HG03342 (cell line): ENCODE data around the gene ANO4.
"Not testable (repeated sequence)": the region's sequence is repeated elsewhere in the genome, so short reads cannot be mapped to it uniquely, and the experiment has no call there.

Experiments used
- ATAC-seq: cut with Tn5 transposase; IDR thresholded peaks from one replicate; pipeline ENCODE4 v1.9.1; 2021; ENCODE audit warnings: mild to moderate bottlenecking, moderate library complexity; ENCODE audit not compliant: unreplicated experiment

Gene ANO4

GRCh38 chr12:101038289-101038871 is 243.8 kb downstream of the ANO4 start:
- ATAC-seq = no peak

DNA sequence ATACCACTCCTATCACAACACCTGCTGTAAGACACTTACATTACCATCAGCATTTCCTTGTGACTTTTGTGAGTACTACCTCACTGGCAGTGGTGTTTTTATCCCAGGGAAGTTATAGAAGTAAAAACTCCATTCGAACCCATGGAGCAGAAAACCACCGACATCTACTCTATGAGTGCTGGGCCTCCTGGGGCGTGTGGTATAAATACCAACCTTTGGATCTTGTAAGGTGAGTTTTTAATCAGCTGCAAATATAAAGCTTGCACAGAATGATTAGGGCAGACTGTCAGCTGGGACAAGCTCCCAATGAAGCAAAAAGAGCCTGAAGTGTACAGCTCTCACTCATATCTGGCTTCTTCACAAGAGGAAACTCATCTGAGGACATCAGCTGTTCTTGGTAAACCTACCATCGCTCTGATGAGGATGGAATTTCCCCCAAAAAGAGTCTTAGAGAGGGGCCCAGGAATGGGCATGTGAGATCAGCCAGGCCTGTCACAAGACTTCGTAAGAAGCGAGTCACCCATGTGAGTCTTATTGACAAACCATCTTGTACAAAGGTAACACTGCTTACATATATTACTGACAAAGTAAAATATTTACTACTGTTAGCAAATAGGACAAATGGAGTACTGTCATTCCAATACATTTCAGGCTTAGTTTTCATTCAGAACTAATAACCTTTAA is 245.4 kb downstream of the ANO4 start:
- no peak for ATAC-seq

DNA sequence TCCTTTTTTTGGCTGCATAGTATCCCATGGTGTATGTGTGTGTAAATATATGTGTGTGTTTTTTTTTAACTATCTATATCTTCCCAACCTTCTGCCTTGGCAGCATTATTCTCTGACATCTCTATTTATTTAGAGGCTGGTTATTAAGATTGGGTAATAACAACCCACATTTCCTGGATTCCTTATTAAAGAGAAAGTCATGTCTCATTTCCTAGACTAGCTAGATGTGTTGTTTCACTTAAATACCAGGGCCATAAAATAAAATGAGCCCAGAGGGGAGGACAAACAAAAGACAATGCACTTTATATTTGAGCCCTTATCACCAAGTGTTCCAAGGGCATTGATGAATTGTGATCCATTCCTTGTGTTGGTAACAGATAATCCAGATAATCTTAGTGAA is 246.4 kb downstream of the ANO4 start:
- ATAC-seq = no peak

GRCh38 chr12:101042211-101042610 is 247.6 kb downstream of the ANO4 start:
- ATAC-seq = no peak

- ATAC-seq = no peak
These were observed 250.0 kb downstream of the ANO4 start for GRCh38 chr12:101044512-101045059.

DNA sequence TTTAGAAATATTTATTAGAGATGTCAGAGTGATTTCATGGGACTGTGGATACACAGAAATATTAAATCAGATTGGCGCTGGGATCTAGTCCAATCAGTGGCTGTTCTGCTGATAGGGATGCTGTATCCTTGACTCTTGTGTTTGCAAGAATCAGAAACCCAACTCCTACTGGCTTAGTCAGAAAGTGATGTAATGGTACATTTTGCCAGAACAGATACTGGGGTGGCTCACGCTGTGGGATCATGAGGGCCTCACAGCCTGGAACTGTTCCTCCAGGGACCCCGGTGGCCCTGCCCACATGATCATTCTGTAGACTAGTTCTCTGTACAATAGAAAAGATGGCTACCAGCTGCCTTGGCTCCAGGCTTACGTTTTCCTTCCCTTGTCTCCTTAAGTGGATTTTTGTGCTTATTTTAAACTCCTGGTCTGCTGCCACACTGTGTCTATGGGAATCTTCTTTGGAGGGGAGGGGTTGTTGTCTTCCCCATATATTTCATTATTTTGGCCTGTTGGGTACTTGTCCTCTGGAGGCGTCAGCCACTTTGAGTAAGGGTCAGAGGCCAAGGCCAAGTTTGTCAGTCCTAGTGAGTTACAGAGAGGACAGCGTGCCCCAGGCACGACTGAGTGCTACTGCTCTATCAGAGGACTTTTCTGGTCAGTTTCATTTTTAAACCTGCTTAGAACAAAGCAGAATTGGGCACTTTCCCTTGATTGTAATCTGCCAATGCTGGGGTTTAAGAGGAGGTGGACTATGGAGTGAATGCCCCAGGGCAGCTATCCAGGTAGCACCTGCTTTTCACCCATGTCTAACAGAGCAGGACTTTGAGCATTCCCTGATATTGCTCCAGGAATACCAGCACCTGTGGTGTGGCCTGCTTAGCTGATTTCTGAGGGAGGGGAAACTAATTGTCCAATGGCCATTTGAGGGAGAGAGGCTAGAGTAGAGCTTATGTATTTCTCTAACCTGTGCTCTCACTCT is 251.2 kb downstream of the ANO4 start:
- ATAC-seq = no peak

- no peak for ATAC-seq
These were observed 253.1 kb downstream of the ANO4 start for GRCh38 chr12:101047652-101048051.

DNA sequence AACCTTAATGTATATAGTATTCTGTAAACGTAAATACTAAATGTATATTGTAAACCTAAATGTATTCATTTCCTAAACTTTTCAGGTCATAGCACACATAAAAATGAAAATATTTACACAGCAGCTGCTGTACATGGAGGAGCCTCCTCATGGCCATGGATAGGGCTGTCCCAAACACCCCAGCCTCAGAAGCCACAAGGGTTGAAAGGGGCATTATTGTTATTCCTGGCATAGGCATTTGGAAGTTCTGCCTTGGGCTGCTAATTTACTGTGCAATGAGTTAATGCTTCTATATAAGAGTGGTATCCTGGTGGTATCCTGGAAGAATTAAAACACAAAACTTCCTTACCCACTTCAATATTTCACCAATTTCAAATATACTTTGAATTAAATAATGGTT is 256.1 kb downstream of the ANO4 start:
- no peak for ATAC-seq

- no peak for ATAC-seq
These were observed 256.6 kb downstream of the ANO4 start for GRCh38 chr12:101051151-101051550.

DNA sequence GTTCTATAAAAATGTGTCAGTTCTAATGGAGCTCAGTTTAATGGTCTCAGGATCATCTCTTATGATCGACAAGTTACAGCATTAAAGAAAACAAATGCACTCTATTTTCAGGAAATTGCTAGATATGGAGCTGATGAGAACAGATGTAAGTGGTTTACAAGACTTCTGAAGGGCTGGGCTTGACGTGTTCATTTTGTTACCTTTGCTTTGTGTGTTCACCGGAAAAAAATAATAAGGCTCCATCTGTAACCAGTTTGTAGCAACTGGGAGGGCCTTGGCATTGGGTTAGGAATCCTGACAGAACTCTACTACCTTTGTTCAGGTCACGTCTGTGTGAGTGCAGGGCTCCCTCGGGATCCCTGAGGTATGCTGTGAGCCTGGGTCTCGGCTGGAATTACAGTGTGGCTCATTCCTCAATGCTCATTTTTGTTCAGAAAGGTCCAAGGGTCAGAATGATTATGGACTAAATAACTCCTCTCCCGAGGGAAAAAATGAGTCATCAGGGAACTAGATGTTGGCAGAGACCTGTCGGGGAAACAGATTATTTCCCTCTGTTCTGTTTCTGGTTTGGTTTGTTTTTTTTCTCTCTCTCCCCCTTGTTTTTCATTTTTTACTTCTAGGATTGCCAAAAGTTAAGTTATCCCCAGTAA is 257.4 kb downstream of the ANO4 start:
- ATAC-seq = no peak

DNA sequence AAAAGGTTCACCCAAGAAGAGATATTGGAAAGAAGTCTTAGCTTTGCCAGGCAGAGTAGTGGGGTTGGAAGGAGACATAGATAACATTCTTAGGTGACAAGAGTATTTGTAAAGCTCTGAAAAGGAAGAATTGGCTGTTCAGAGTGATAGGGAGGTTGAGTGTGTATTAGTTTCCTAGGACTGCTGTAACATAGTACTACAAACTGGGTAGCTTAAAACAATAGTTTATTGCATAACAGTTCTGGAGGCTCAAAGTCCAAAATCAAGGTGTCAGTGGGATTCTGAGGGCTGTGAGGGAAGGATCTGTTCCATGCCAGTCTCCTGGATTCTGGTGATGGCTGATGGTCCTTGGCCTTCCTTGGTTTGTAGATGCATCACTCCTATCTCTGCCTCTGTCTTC is 258.6 kb downstream of the ANO4 start:
- no peak for ATAC-seq

GRCh38 chr12:101055940-101056339 is 261.4 kb downstream of the ANO4 start:
- ATAC-seq = no peak

DNA sequence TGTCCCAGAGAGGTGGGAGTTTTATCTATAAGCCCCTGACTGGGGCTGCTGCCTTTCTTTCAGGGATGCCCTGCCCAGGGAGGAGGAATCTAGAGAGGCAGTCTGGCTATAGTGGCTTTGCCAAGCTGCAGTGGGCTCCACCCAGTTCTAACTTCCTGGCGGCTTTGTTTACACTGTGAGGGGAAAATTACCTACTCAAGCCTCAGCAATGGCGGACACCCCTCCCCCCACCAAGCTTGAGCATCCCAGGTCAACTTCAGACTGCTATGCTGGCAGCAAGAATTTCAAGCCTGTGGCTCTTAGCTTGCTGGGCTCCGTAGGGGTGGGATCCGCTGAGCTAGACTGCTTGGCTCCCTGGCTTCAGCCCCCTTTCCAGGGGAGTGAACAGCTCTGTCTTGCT is 267.9 kb downstream of the ANO4 start:
- ATAC-seq = not testable (repeated sequence)

- no peak for ATAC-seq
These were observed 270.1 kb downstream of the ANO4 start for GRCh38 chr12:101064721-101065120.

DNA sequence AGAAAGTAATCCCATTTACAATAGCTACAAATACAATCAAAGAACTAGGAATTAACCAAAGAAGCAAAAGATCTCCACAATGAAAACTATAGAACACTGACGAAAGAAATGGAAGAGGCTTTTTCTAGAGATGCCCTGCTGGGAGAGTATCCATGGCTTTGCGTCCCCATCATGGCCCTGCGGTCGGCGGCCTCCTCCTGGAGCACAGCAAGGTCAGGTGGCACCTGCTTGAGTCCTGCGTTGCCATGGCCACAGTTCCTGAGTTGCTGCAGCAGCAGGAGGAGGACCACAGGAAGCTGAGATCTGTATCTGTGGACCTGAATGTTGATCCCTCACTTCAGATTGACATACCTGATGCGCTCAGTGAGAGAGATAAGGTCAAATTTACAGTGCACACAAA is 271.9 kb downstream of the ANO4 start:
- ATAC-seq = no peak

DNA sequence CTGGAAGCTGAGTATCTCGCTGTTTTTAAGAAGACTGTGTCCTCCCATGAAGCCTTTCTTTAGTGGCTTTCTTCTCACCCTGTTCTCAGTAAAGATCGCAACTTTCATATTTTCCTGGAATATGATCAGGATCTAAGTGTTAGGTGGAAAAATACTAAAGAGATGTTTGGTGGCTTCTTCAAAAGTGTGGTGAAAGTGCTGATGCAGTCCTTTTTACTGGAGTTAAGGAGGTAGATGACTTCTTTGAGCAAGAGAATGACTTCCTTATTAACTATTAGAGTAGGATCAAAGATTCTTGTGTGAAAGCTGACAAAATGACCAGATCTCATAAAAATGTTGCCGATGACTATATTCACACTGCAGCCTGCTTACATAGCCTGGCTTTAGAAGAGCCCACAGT is 273.8 kb downstream of the ANO4 start:
- ATAC-seq = no peak

GRCh38 chr12:101068836-101069235 is 274.3 kb downstream of the ANO4 start:
- ATAC-seq = no peak

DNA sequence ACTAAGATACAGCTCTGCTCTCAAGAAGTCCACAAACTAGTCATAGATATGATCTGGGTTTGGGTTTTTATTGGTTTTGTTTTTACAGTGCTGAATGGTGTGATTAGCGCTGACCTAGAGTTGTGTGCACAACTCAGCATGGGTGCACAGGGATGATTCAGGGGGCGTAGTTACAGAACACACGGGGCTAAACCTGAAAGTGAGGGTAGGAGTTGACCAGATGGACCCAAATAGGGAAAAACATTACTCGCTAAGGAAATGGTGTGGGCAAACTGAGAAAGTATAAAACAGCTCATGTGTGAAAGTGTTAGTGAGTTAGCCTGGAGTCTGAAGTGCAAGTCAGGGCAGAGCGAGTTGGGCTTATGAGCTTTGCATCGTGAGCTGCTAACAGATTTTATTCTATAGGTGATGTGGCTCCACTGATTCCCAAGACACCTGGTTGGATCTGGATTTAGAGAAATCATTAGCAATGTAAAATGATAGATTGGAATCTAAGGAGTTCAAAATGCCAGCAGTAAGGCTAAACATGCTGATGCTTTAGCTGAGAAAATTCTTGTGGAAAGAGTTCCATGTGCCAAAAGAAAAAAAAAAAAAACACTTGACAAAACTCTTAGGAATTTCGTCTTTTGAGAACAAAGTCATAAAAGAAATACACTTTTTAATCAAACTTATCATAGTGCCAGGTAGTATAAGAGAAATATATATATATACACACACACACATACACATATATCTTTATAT is 280.5 kb downstream of the ANO4 start:
- ATAC-seq = no peak

DNA sequence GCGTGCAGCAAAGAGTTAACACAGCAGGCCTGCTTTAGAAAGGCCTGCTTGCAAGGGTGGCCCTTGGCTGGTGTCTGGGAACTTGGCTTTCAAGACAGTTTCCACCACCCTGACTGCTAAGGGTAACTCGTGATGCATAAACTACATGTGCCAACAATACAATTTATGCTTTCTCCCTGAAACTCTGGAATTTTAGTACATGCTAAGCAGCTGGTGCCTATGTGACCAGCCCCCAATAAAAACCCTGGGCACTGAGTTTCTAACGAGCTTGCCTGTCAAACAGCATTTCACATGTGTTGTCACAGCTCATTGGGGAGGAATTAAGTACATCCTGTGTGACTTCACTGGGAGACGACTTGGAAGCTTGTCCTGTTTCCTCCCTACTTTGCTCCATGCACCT is 282.3 kb downstream of the ANO4 start:
- ATAC-seq = no peak

DNA sequence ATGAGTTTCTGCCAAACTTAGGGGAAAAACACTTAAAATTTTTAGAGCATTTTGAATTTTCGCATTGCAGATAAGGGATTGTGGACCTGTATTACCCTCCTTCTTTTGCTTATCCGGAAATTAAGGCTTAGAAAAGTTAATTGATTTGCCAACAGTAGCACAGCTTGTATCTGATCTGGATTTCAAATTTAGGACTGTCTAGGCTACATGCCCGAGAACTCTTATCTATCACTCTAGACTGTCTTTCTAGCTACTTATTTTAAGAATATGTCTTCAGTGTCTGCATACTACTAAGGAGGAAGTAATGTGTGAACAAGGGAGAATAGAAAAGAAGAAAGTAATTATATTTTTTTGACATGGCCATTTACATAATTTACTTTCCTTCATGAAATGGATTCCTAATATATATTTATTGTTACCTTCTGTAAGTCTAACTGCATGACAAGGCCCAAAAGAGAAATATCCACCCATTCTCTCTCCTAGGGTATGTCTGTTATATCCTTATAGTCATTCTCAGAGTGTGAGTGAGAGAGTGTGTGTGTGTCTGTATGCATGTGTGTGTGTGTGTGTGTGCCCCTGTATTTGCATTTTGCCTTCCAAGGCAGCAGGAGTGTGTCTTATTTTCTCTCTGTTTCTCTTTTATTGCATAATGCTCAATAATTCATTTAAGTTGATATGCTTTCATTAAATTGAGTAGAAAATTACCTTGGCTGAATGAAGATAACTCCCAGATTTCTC is 283.4 kb downstream of the ANO4 start:
- no peak for ATAC-seq
